ENCODE data around the gene HHIPL1.

GRCh38 chr14:99643343-99643742, 1.6 kb upstream of the HHIPL1 start:
- TF ChIP-seq POLR2A (IDR thresholded peaks at IDR 0.05), result no peak
- no peak for TF ChIP-seq CTCF (IDR thresholded peaks at IDR 0.05)
